Adipose tissue (tissue), 3 donors: ENCODE data around the gene TRA2A. TPM values are rescaled to one million over a fixed set of nuclear protein-coding genes. Genes with fewer than 3 reads are reported as not detected.

Source experiments
- H3K27ac ChIP-seq: one replicate; pipeline ENCODE4 v1.5.1; 2013; ENCODE audit warnings: low read depth, low read length
- WGBS, 3 donors: extraction: QIAGEN DNeasy Blood & Tissue Kit; methylation state at CpG; one replicate each; pipeline ENCODE4 v1.1.7; 2013; 5-methylcytosine and 5-hydroxymethylcytosine counted together
- polyA plus RNA-seq, 3 donors: library from polyadenylated mRNA; stranded (reverse); fragments of 200-250 nt; gene quantifications; one replicate each; pipeline ENCODE4 v1.2.3, GENCODE V29; 2013
- donor health status: healthy with polysubstance abuse.
- donor health status: Bipolar disorder and iron deficiency.
- donor health status: healthy.

Gene TRA2A
- polyA plus RNA-seq, 3 donors = 19.4 to 65.8 (median 37.2) TPM

- 0 to 3% (median 3%) methylated on average over 19 to 23 of the region's 23 CpGs for WGBS, 3 donors
- no peak overlapping the region for H3K27ac ChIP-seq
Measured at GRCh38 chr7:23473844-23474093, 58.0 kb downstream of the TRA2A start.

- H3K27ac ChIP-seq = no peak overlapping the region
- 17 to 20% (median 18%) methylated on average over 16 of the region's 16 CpGs for WGBS, 3 donors
Measured at GRCh38 chr7:23472956-23473843, 58.6 kb downstream of the TRA2A start.

- H3K27ac ChIP-seq = no peak overlapping the region
Measured at GRCh38 chr7:23472556-23472955, 59.2 kb downstream of the TRA2A start.

GRCh38 chr7:23472046-23472445 is 59.7 kb downstream of the TRA2A start:
- no peak overlapping the region for H3K27ac ChIP-seq
- 62 to 66% (median 66%) methylated on average over 6 of the region's 6 CpGs for WGBS, 3 donors

- no peak overlapping the region for H3K27ac ChIP-seq
- WGBS, 3 donors = 5 to 8% (median 7%) methylated on average over 31 to 44 of the region's 44 CpGs
Measured at GRCh38 chr7:23471106-23471859, 60.5 kb downstream of the TRA2A start.

- WGBS, 3 donors = 1 to 2% (median 1%) methylated on average over 34 of the region's 34 CpGs
Measured at GRCh38 chr7:23470330-23471105, 61.3 kb downstream of the TRA2A start, which contains the start of gene IGF2BP3. IGF2BP3 (minus strand) TSS chr7:23470491; CDS start chr7:23470110, 381 bp downstream.

GRCh38 chr7:23469961-23470250 is 61.9 kb downstream of the TRA2A start:
- WGBS, 3 donors = 2 to 3% (median 3%) methylated on average over 18 of the region's 18 CpGs
- H3K27ac ChIP-seq = no peak overlapping the region

More at GRCh38 chr7:23470330-23471105, 61.3 kb downstream of the TRA2A start, which contains the start of gene IGF2BP3:
- H3K27ac ChIP-seq = no peak within 1 kb of the TSS

- WGBS, 3 donors = 1% methylated on average over 75 to 91 of the region's 91 CpGs
- no peak overlapping the region for H3K27ac ChIP-seq
Measured at GRCh38 chr7:23469150-23469960, 62.4 kb downstream of the TRA2A start.

- WGBS, 3 donors = 3% methylated on average over 47 to 48 of the region's 48 CpGs
- H3K27ac ChIP-seq = no peak overlapping the region
Measured at GRCh38 chr7:23468526-23469149, 63.1 kb downstream of the TRA2A start.

GRCh38 chr7:23467806-23468525 is 63.8 kb downstream of the TRA2A start:
- WGBS, 3 donors = 3 to 6% (median 5%) methylated on average over 29 to 32 of the region's 32 CpGs
- no peak overlapping the region for H3K27ac ChIP-seq

GRCh38 chr7:23467291-23467805 is 64.4 kb downstream of the TRA2A start:
- no peak overlapping the region for H3K27ac ChIP-seq
- 17 to 34% (median 24%) methylated on average over 11 of the region's 11 CpGs for WGBS, 3 donors

GRCh38 chr7:23462846-23463245 is 68.9 kb downstream of the TRA2A start:
- 10 to 26% (median 13%) methylated on average over 2 of the region's 2 CpGs for WGBS, 3 donors
- H3K27ac ChIP-seq = no peak overlapping the region

- WGBS, 3 donors = 77 to 84% (median 79%) methylated on average over 3 of the region's 3 CpGs
Measured at GRCh38 chr7:23458044-23458443, 73.7 kb downstream of the TRA2A start.

GRCh38 chr7:23456093-23456492 is 75.7 kb downstream of the TRA2A start:
- WGBS, 3 donors = 89 to 91% (median 91%) methylated on average over 3 of the region's 3 CpGs

More at GRCh38 chr7:23458044-23458443, 73.7 kb downstream of the TRA2A start:
- H3K27ac ChIP-seq = no peak overlapping the region

GRCh38 chr7:23454881-23455526 is 76.8 kb downstream of the TRA2A start:
- 87 to 90% (median 88%) methylated on average over 5 of the region's 5 CpGs for WGBS, 3 donors
- no peak overlapping the region for H3K27ac ChIP-seq

More at GRCh38 chr7:23456093-23456492, 75.7 kb downstream of the TRA2A start:
- no peak overlapping the region for H3K27ac ChIP-seq
